PC-9 (cell line): ENCODE results near the gene IP6K1. TPM values are rescaled to one million over a fixed set of nuclear protein-coding genes. Genes with fewer than 3 reads are reported as not detected.
"Not testable (repeated sequence)": the region's sequence is repeated elsewhere in the genome, so short reads cannot be mapped to it uniquely, and the experiment has no call there.

Experiments
- BruUV-seq: library from RNA; stranded (reverse); fragments of 400-500 nt; replicated peaks from 2 replicates; lab custom pipeline; 2021; lab: Mats Ljungman, UMichigan
- CTCF ChIA-PET: fragments of 300-600 bp; sonication (Branson Sonifier 250); formaldehyde crosslinking; loops from one replicate; lab custom pipeline; 2022; ENCODE audit warnings: antibody characterized with exemption; lab: Charles Lee
- POLR2A ChIA-PET: fragments of 300-600 bp; sonication (Branson Sonifier 250); formaldehyde crosslinking; loops from one replicate; lab custom pipeline; 2022; ENCODE audit warnings: antibody characterized with exemption; ENCODE audit not compliant: unreplicated experiment; lab: Charles Lee
- DNase-seq, 2 experiments: peaks; one replicate each; pipeline versions ENCODE4 v3.0.0 to v3.0.0-alpha.2; 2015 to 2022; ENCODE audit warnings: mixed read lengths in 1 of 2
- H2AFZ ChIP-seq: fragments of 200-600 bp; sonication (generic); 2 replicates; pipeline ENCODE4 v1.8.1; 2017; ENCODE audit warnings: antibody characterized with exemption
- H3F3A ChIP-seq: fragments of 200-600 bp; sonication (generic); 2 replicates; pipeline ENCODE4 v1.8.1; 2017; ENCODE audit warnings: antibody characterized with exemption, mild to moderate bottlenecking, low read depth; ENCODE audit not compliant: insufficient read depth
- H3K27ac ChIP-seq: fragments of 200-600 bp; sonication (generic); 2 replicates; pipeline ENCODE4 v1.6.1; 2016; ENCODE audit warnings: mixed run types
- H3K27me3 ChIP-seq: fragments of 200-600 bp; sonication (generic); 2 replicates; pipeline ENCODE4 v1.6.1; 2016; ENCODE audit warnings: low read depth, mixed run types; ENCODE audit not compliant: insufficient read depth
- H3K36me3 ChIP-seq: fragments of 200-600 bp; sonication (generic); 2 replicates; pipeline ENCODE4 v1.6.1; 2016; ENCODE audit warnings: low read depth, mixed run types
- H3K4me1 ChIP-seq: fragments of 200-600 bp; sonication (generic); replicated peaks from 2 replicates; pipeline ENCODE4 v1.6.1; 2016; ENCODE audit warnings: mixed run types; ENCODE audit not compliant: insufficient read depth
- H3K4me2 ChIP-seq: fragments of 200-600 bp; sonication (generic); 2 replicates; pipeline ENCODE4 v1.6.1; 2017; ENCODE audit warnings: mixed run types
- H3K4me3 ChIP-seq: fragments of 200-600 bp; sonication (generic); 2 replicates; pipeline ENCODE4 v1.6.1; 2016; ENCODE audit warnings: mixed run types
- H3K79me2 ChIP-seq: fragments of 200-600 bp; sonication (generic); 2 replicates; pipeline ENCODE4 v1.6.1; 2017; ENCODE audit warnings: low read depth, mixed run types
- H3K9me2 ChIP-seq: fragments of 200-600 bp; sonication (generic); 2 replicates; pipeline ENCODE4 v1.8.1; 2017; ENCODE audit warnings: mild to moderate bottlenecking; ENCODE audit not compliant: insufficient read depth
- H3K9me3 ChIP-seq: fragments of 200-600 bp; sonication (generic); 2 replicates; pipeline ENCODE4 v1.8.1; 2016; ENCODE audit warnings: low read depth; ENCODE audit not compliant: insufficient read depth
- H4K20me1 ChIP-seq: fragments of 200-600 bp; sonication (generic); 2 replicates; pipeline ENCODE4 v1.8.1; 2017; ENCODE audit not compliant: insufficient read depth
- CTCF ChIP-seq: fragments of 200-600 bp; sonication (generic); conservative IDR thresholded peaks from 2 replicates; pipeline ENCODE4 v1.6.1; 2017; ENCODE audit warnings: mixed run types, antibody characterized with exemption, mild to moderate bottlenecking, moderate library complexity
- EZH2 ChIP-seq: fragments of 200-600 bp; sonication (generic); IDR thresholded peaks from 2 replicates; pipeline ENCODE4 v1.8.0; 2017; ENCODE audit warnings: antibody characterized with exemption, low read depth
- intact Hi-C: fragments of 100-400 bp; cut with micrococcal nuclease; formaldehyde crosslinking; loops from one replicate; pipeline ENCODE4 v1.10.0; 2022; ENCODE audit not compliant: unreplicated experiment
- total RNA-seq: library from RNA; stranded (reverse); gene quantifications from 2 replicates; pipeline ENCODE4 v1.2.3, GENCODE V29; 2021

Gene IP6K1
- total RNA-seq, 1 experiment from 2014 or later = 32.9 TPM

- POLR2A ChIA-PET = no interaction called here
Measured at GRCh38 chr3:49781415-49782199, 4.7 kb downstream of the IP6K1 start.

GRCh38 chr3:49780975-49781365 lies 5.4 kb downstream of the IP6K1 start:
- POLR2A ChIA-PET, BruUV-seq, DNase-seq, H3K4me2 ChIP-seq, H3K27me3 ChIP-seq, H3K36me3 ChIP-seq, CTCF ChIA-PET, H3K27ac ChIP-seq, intact Hi-C loops, H3K9me3 ChIP-seq, H3F3A ChIP-seq, H3K9me2 ChIP-seq, H4K20me1 ChIP-seq, H2AFZ ChIP-seq, H3K4me3 ChIP-seq, H3K4me1 ChIP-seq: not testable (repeated sequence)
- H3K79me2 ChIP-seq = peaks cover 48% of the 10 kb centered on the region

More at GRCh38 chr3:49781415-49782199, 4.7 kb downstream of the IP6K1 start:
- no peaks in the 10 kb centered on the region for H3K9me2 ChIP-seq
- H3K27me3 ChIP-seq = no peaks in the 10 kb centered on the region
- peaks cover 51% of the 10 kb centered on the region for H3K79me2 ChIP-seq
- H3K4me1 ChIP-seq = peaks cover 6% of the 10 kb centered on the region; the same call in 1 of the 2 replicates
- no peak for TF ChIP-seq CTCF
- TF ChIP-seq EZH2 = no peak
- H4K20me1 ChIP-seq = peaks cover 8% of the 10 kb centered on the region; the same call in 1 of the 2 replicates
- no peak overlapping the region for H3K27ac ChIP-seq
- H2AFZ ChIP-seq = no peak overlapping the region
- no peaks in the 10 kb centered on the region for H3K9me3 ChIP-seq
- CTCF ChIA-PET = no interaction called here
- no peak overlapping the region for H3K4me3 ChIP-seq
- DNase-seq = no peak
- intact Hi-C loops = no loop called here
- H3F3A ChIP-seq = no peaks in the 10 kb centered on the region; the same call in 1 of the 2 replicates
- BruUV-seq = no TSS peak
- H3K4me2 ChIP-seq = no peak overlapping the region
- H3K36me3 ChIP-seq = no peaks in the 10 kb centered on the region

GRCh38 chr3:49780080-49780974 lies 6.0 kb downstream of the IP6K1 start:
- no peaks in the 10 kb centered on the region; the same call in 1 of the 2 replicates for H3F3A ChIP-seq
- no peak overlapping the region for H3K27ac ChIP-seq
- no peaks in the 10 kb centered on the region for H3K27me3 ChIP-seq
- H4K20me1 ChIP-seq = peaks cover 8% of the 10 kb centered on the region; the same call in 1 of the 2 replicates
- BruUV-seq = no TSS peak
- DNase-seq = no peak
- H3K4me2 ChIP-seq = no peak overlapping the region
- no peak for TF ChIP-seq CTCF
- no peak for TF ChIP-seq EZH2
- H3K4me1 ChIP-seq = peaks cover 5% of the 10 kb centered on the region; the same call in 1 of the 2 replicates
- CTCF ChIA-PET = no interaction called here
- H3K36me3 ChIP-seq = no peaks in the 10 kb centered on the region
- peaks cover 42% of the 10 kb centered on the region for H3K79me2 ChIP-seq
- POLR2A ChIA-PET = interaction anchor here (0.6 kb wide), 1 partner anchor 24 kb away, joined by 13 read pairs; no protein-coding TSS in a partner anchor
- no peaks in the 10 kb centered on the region for H3K9me3 ChIP-seq
- H3K9me2 ChIP-seq = no peaks in the 10 kb centered on the region
- intact Hi-C loops = no loop called here
- H3K4me3 ChIP-seq = no peak overlapping the region
- H2AFZ ChIP-seq = no peak overlapping the region
